ENCODE measurements around the gene CCDC194. TPM values are rescaled to one million over a fixed set of nuclear protein-coding genes. Genes with fewer than 3 reads are reported as not detected.
A peak's percentile ranks its signal among the peaks of the same experiment; 100 is the strongest.

The CCDC194 gene, protein sequence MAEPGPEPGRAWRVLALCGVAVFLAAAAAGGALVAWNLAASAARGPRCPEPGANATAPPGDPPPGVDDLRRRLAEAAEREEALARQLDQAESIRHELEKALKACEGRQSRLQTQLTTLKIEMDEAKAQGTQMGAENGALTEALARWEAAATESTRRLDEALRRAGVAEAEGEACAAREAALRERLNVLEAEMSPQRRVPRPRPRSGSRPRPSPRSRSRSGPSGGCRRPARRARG
- not detected for total RNA-seq
- long read RNA-seq: 0 reads

DNA sequence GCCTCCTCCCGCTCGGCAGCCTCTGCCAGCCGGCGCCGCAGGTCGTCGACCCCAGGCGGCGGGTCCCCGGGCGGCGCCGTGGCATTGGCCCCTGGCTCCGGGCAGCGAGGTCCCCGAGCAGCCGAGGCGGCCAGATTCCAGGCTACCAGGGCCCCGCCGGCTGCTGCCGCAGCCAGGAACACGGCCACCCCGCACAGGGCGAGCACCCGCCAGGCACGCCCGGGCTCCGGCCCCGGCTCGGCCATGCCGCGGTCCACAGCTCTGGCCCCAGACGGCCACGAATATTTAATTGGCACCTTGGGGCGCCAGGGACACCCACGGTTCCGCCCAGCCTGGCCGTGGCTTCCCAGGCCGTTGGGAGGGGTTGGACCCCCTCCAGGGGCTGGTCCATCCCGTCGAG is at the start of gene CCDC194:
CCDC194 (minus strand) TSS at position 283 of the 400 bp plus-strand sequence; CDS start at position 245, 38 bp downstream.
- intact Hi-C loops (cut with DNase I): loop anchor here in 1 of 2 donors (10.0 kb wide), 1 partner anchor 71 kb away; the partner anchor contains the start of gene NXNL1
- no peak for DNase-seq
- no peak for ATAC-seq

DNA sequence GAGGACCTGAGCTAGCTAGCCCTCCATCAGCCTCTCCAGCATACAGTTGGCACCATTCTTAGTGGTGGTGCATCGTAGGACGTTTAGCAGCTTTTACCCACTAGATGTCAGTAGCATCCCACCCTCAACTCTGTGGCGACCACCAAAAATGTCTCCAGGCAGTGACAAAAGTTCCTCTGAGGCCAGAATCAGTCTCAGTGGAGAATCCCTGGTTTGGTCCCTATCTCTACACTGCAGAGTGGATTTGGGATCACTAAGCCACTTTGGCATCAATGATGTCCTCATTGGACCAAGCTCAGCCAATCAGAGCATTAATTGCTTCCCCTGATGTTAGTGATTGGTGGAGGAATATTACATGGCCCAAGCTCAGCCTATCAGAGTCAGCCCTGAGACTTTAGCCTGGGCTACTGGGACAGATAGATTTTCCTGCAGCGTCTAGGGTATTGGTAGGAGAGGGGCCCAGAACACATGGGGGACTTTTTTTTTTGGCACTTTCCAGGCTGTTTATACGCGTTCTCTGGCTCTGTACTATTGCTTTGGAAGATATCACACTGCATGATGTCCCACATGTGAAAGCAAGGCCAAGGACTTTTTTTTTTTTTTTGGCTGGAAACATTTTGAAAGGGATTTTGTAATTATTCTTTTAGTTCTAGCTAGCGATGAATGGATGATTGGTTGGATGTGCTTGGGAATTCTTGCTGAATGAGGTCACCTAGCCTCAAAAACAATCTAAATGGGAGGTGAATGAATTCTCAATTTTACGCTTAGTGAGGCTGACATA is 47.4 kb upstream of the CCDC194 start:
- DNase-seq: no peak
- intact Hi-C loops (cut with DNase I): no loop called here

DNA sequence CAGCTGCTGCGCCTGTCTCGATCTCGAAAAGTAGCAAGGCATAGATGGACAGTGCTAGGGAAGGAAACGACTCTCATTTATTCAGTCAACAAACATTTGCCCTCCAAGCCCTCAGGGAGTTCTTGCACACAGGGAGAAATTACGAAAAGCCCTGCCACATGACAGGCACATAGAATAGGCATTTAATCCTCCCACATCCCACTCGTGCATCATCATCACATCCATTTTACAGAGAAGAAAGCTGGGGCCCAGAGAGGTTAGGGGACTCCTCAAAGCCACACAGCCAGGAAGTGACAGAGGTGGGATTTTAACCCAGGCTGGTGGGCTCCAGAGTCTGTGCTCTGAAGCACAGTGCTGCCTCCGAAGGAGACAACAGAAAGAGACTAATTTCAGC is 42.9 kb upstream of the CCDC194 start:
- intact Hi-C loops (cut with DNase I): loop anchor here in 1 of 2 donors (10.0 kb wide), 1 partner anchor 148 kb away; no protein-coding TSS in a partner anchor
- no peak for ATAC-seq

More for the DNA sequence above, 47.4 kb upstream of the CCDC194 start:
- ATAC-seq: peak; percentile 37 to 71

DNA sequence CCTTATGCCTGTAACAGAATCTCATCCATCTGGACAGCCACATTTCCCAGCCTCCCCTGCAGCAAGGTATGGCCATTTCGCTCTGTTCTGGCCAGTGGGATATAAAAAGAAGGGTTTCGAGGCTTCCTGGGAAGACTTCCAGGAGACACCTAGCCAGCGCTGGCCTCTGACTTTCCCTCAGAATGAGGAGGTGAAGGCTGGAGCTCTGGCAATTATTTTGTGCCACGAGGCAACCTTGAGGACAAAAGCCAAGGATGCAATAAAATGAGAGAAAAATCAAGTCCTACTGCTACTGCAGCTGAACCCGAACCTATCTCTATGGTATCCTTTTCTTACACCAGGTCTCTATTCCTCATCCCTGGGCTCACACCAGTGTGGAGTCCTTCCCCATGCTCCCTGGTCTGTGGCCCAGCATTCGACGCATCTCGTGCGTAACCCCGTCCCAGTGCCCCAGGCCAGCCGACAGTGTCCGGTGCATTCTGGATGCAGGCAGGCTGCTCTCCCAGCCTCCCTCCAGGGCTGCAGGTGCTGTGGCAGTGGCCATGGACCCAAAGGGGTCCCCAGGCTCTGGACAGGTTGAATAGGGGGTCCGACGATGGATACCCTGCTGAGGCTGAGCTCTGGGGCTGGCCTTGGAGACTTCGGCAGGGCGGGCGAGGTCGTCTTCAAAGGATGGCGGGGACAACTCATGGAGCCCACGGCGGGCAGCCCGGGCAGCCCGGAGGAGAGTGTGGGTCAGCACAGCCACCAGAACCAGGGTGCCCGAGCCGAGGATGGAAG is 42.3 kb upstream of the CCDC194 start:
- DNase-seq: no peak
- intact Hi-C loops (cut with DNase I): loop anchor here in 1 of 2 donors (10.0 kb wide), 1 partner anchor 149 kb away; no protein-coding TSS in a partner anchor
- no peak for ATAC-seq

More for the DNA sequence above, 42.9 kb upstream of the CCDC194 start:
- no peak for DNase-seq

DNA sequence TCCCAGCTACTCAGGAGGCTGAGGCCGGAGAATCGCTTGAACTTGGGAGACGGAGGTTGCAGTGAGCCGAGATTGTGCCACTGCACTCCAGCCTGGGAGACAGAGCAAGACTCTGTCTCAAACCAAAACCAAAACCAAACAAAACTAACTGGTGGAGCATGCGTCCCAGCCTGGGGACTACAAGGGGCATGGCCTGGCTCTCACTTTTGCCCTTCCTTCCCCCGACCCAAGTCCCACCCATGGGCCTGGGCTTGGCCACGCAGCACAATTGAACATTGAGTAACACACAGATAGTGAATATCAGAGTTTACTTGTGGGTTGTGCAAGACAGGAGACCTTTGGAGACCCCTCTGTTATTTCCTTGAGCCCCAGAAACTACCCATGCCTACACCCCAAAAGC is 41.2 kb upstream of the CCDC194 start:
- intact Hi-C loops (cut with DNase I): loop anchor here in 1 of 2 donors (10.0 kb wide), 1 partner anchor 150 kb away; no protein-coding TSS in a partner anchor
- no peak for ATAC-seq
- DNase-seq: no peak

DNA sequence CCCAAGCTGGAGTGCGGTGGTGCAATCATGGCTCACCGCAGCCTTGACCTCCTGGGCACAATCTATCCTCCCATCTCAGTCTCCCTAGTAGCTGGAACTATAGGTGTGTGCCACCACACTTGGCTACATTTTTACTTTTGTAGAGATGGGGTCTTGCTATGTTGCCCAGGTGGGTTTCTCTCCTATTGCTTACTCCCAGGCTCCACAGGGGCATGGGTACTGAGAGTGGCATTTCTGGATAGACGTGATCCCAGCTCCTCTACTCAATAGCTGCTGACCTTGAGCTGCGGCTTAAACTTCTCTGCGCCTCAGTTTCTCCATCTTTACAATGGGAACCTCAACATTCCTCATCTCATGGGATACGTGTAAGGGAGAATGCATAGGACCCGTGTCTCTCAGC is 37.4 kb upstream of the CCDC194 start:
- no peak for DNase-seq
- no peak for ATAC-seq
- intact Hi-C loops (cut with DNase I): loop anchor here in 1 of 2 donors (10.0 kb wide), 1 partner anchor 153 kb away; no protein-coding TSS in a partner anchor

DNA sequence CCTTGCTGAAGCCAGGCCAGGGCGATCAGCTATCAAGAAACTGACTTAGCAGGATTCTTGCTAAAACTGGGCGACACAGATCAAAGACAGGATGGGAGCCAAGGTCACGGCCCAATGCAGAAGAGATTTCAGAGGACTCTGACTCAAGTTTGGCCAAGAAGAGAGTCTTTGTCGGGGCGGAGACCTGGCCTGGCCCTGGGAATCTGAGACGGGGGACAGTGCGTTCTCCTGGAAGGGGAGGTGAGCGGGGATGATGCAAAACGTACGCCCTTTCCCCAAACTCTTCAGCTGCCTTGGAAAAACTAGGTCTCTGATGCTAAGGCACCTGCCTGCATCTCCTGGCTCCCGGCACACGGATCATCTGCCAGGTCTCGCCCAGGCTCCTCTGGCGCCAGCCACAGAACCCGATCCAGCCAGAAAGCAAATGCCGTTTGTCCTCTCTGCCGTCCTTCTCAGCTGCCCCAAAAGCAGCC is 35.7 kb upstream of the CCDC194 start:
- no peak for DNase-seq
- ATAC-seq: no peak
- intact Hi-C loops (cut with DNase I): loop anchor here in 1 of 2 donors (10.0 kb wide), 1 partner anchor 155 kb away; no protein-coding TSS in a partner anchor

DNA sequence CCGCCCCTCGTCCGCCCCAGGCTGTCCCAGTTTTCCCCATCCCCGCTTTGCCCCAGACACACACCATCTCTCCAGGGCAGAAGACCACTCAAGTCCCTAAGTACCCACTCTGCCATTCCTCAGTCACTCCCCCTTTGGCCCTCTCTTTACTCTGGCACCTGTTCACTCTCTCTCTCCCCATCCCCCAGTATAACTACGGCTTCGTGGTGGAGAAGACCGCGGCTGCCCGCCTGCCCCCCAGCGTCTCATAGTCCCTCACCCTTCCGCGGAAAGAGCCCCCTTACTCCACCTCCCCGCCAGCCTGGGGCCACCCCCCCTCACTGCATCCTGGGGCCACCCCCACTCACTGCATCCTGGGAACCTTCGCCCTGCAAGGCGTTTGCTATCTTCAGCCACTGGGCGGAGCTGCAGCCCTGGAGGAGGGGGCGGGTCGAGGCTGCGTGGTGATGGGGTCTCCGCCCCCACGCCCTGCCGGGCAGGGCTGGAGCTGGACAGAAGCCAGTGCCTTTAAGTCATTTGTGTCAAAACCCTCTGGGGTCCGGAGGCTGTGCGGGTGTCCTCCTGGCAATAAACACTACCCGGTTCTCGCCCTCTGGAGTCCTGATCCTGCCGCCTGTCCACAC is 30.9 kb upstream of the CCDC194 start:
- ATAC-seq (peak; percentile 43 to 62), DNase-seq (peak; percentile 42)

DNA sequence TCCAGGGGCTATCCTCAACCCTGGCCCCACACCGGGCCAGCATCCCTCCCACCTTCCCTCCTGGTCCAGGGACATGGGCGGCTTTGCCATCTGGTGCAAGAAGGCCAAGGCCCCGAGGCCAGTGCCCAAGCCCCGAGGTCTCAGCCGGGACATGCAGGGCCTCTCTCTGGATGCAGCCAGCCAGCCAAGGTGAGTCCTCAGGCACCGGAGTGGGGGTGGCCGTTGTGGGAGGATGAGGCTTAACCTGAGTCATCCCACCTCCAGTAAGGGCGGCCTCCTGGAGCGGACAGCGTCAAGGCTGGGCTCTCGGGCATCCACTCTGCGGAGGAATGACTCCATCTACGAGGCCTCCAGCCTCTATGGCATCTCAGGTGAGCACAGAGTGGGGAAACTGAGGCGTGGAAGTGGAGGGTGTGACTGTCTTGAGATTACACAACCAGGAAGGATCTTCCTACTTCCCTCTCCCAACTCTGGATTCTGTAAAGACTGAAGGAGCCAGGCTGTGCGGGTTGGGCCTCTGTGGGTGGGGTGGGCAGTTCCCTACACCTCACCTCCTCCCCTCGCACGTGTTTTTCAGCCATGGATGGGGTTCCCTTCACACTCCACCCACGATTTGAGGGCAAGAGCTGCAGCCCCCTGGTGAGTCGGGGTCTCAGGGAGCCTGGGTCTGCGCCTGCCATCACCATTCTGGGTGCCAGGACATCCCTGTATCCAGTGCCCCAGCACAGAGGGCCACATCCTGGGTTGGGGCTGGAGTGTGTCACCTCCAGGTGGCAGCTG is 29.6 kb upstream of the CCDC194 start:
- no peak for ATAC-seq
- DNase-seq: no peak
- intact Hi-C loops (cut with DNase I): no loop called here

More for the DNA sequence above, 30.9 kb upstream of the CCDC194 start:
- intact Hi-C loops (cut with DNase I): no loop called here

DNA sequence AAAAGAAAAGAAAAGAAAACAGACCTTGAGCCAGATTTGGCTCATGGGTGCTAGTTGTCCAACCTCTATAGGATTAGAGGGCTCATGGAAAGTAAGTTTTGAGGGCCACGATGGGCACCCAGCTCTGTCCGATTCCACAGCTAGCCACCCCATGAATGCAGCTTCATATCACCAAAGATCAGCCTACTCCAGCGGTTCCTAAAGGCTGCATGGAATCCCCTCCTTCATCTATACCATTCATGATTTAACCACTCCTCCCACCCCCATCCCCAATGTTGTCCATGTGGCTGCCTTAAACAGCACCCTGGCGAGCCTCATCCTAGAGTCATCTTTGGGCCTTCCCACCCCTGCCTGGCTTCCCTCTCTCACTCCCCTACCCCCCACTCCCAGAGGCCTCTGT is 27.9 kb upstream of the CCDC194 start:
- ATAC-seq: no peak
- no peak for DNase-seq
- intact Hi-C loops (cut with DNase I): no loop called here

DNA sequence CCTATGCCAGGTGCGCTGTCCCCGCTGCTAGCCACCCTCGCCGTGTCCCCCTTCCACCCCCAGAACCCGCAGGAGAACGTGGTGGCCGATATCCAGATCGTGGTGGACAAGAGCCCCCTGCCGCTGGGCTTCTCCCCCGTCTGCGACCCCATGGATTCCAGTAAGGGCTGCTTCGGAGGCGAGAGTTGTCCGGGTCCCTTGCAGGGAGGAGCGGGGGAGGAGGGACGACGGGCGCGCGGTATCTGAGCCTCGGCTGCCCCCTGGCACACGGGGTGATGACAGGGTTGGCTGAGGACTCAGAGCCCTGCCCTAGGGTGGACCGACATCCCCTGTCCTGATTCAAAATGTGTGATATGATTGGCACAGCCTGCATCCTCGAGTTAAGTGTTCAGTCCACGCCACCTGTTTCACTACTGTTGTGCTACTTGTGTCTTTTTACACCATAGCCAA is 26.5 kb upstream of the CCDC194 start:
- intact Hi-C loops (cut with DNase I): no loop called here
- ATAC-seq: peak; percentile 10 to 56
- peak; percentile 53 for DNase-seq

DNA sequence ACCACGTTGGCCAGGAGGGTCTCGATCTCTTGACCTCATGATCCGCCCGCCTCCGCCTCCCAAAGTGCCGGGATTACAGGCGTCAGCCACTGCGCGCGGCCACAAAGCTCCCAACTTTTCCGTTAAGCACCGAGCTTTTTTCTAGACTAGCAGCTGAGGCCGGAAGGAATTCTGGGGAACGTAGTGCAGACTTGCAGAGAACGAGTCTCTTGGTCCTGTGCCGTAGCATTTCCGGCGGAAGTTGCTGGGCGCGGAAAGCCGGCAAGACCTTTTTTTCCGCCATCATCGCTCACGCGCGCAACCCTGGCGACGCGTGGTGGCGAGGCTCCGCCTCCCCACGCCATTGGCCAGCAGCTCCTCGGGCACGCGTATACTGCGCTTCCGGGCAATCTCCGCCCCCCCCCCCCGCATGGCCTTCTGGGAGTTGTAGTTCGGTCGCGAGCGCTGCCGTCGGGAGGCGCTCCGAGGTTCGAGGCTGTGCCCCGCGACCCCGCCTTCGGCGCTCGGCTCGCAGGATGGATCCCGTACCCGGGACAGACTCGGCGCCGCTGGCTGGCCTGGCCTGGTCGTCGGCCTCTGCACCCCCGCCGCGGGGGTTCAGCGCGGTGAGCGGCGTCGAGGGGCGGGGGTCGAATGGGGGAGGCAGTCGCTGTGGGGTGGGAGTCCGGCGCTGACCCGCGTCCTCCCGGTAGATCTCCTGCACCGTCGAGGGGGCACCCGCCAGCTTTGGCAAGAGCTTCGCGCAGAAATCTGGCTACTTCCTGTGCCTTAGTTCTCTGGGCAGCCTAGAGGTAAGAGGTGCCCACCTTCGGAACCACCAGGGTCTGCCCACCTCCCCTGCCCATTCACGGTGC is 25.9 kb upstream of the CCDC194 start, which contains the start of gene MVB12A:
MVB12A (plus strand) TSS at position 427 of the 854 bp plus-strand sequence; CDS start at position 516, 89 bp downstream.
- peak; percentile 99 for DNase-seq
- intact Hi-C loops (cut with DNase I): no loop called here

DNA sequence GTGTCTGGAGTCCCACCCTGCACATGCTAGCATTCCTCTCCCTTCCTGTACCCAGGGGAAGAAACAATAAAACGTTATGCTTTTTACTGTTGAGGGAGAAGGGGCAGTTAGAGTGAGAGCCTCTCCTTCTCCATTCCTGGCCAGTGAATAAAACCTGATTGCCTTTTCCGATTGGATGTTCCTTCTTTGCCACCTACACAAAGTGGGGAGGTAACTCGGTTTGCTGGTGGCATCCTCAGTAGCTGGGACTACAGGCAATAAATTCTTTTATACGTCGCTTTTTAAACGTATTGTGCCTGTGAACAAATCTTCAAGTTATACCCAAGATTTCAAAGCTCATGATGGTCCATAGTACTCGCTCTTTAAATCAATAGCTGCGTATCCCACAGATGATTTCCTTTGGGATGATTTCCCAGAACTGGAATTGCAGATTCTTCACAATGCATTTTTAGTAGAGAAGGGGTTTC is 25.2 kb upstream of the CCDC194 start:
- ATAC-seq (no peak), DNase-seq (no peak)
- intact Hi-C loops (cut with DNase I): no loop called here

More for the DNA sequence above, 25.9 kb upstream of the CCDC194 start, which contains the start of gene MVB12A:
- ATAC-seq: peak; percentile 98

DNA sequence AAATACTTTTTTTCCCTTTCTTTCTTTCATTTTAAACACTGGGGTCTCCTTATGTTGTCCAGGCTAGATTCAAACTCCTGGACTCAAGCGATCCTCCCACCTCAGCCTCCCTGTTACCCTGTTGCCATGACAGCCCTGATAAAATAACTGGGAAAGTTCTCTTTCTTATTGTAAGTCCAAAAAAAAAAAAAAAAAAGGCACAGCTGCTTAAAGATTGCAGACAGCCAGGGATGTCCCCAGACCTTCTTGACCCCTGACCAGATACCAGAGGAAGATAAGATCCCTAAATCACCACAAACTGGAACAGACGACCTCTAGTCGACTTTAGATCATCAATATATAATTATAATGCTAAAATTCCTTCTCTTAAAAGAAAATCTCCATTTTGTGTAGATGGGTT is 24.7 kb upstream of the CCDC194 start:
- ATAC-seq (no peak), DNase-seq (no peak)
- intact Hi-C loops (cut with DNase I): no loop called here

DNA sequence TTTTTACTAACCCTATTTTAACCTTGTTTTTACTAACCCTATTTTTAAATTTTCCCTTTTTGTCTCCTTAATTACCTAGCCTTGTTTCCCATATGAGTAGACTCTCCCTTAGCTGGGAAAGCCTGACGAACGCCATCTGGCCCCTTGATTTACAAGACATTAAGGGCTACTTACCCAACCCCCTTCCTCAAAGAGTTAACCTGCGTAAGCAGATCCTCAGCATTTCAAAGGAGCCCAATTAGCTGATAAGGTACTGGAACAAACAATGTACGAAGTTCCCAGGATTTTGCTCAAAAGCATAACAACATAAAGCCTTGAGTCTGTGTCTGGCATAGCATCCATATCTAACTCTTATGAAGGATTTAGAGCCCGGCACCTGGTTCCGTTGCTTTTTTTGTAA is 21.1 kb upstream of the CCDC194 start:
- no peak for DNase-seq
- ATAC-seq: no peak

DNA sequence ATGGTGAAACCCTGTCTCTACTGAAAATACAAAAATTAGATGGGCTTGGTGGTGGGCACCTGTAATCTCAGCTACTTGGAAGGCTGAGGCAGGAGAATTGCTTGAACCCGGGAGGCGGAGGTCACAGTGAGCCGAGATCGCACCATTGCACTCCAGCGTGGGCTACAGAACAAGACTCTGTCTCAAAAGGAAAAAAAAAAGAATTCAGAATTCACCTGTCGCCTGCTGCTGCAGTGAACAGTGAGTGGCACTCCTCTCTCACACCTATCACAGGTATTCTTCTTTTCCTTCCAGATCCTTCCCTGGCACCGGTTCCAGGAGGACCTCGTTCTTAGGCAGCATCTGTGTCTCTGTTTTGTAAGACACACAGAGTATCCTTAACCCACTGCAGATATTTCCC is 20.1 kb upstream of the CCDC194 start:
- intact Hi-C loops (cut with DNase I): no loop called here
- ATAC-seq (no peak), DNase-seq (no peak)

More for the DNA sequence above, 21.1 kb upstream of the CCDC194 start:
- intact Hi-C loops (cut with DNase I): no loop called here

DNA sequence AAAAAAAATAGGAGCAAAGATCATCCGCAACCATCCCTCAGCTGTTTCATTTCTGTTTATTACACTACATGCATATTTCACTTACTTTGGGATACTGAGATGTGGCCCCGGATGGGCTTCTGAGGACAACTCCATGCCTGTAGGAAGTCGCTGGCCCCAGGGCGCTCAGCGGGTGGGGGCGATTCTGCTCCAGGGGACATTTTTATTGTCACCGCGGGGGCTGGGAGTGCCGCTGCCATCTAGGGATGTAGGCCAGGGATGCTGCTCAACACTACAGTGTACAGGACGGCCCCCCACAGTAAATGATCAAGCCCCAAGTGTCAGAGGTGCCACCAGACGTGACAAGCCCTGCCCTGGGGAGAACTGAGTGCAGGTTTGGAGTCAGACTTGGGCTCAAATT is 17.8 kb upstream of the CCDC194 start:
- ATAC-seq: no peak
- intact Hi-C loops (cut with DNase I): no loop called here
- DNase-seq: no peak
